ENCODE measurements around the gene SLC22A25.

SLC22A25 gene

DNA sequence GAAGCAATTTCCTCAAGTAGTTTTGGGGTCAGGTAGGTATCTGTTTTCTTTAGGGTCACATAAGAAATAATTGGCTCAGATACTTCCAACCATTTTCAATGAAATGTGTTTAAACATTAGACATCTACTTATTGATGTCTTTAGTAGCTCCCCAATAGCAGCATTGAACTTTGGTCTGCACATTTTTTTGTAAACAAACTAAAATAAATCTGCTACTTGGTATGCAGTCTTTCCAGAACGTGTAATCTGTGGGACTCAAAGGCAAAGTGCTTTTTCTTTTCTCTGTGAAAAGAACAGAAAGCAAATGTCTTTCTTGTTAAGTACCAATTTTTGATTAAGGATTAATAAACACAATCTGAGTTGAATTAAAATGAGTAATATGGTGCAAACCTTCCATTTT, 13.6 kb downstream of the SLC22A25 start:
- no peak for ATAC-seq

GRCh38 chr11:63227521-63228107, 15.8 kb downstream of the SLC22A25 start:
- no peak for ATAC-seq

DNA sequence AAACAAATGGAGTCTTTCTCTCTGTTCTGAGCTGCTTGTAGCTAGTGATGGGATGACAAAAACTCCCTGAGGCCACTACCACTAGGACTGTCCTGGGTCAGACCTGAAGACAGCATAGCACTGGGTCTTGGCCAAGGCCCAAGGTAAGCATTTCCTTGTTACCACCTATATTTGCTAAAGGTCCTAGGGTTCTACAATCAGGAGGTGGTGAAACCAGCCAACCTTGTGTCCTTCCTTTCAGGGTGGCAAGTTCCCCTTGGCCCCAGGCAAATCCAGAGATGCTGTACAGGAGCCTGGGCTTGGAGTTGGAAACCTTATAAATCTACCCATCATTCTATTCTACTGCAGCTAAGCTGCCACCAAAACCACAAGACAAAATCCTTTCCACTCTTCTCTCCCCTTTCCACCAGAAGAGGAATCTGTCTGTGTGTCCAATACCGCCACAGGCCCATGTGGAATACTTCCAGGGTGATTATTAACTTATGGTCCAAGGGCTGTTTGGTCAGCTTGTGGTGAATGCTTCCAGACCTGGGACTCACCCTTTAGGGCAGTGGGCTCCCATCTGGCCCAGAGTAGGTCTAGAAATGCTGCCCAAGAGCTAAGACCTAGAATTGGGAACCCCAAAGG, 16.8 kb downstream of the SLC22A25 start:
- ATAC-seq = no peak

GRCh38 chr11:63214093-63214492, 29.3 kb downstream of the SLC22A25 start:
- no peak for ATAC-seq

GRCh38 chr11:63212742-63213141, 30.7 kb downstream of the SLC22A25 start:
- no peak for ATAC-seq

DNA sequence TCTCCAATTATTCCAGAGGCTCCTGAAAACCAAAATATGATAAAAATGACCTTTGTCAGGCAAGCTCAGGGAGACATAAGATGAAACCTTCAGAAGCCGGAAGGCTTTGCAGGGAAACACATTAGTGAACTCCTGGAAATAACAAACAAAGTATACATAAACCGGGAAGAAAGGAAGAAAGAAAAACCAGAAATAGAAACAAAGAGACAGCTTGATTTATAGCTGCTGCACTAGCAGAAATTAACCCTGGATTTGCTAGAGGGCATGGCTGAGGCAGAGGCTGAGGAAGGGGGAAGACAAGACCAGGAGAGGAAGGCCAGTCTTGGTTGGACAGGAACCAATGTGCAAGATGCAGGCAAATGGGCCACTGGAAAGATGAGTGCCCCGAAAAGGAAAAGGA, 33.3 kb downstream of the SLC22A25 start:
- ATAC-seq = no peak

Data from activated CD4-positive, CD25-positive, alpha-beta regulatory T cell treated with anti-CD3 and anti-CD28 coated beads, Interleukin-2, amount 50 U/mL, for 24 hours (primary cell).